ENCODE measurements around the gene WDR27. TPM values are rescaled to one million over a fixed set of nuclear protein-coding genes. Genes with fewer than 3 reads are reported as not detected.

WDR27 gene
- total and polyA plus RNA-seq, 10 of the 15 experiments (the other 5 are each of a cell fraction or from before 2014, with no cell fraction given): 1.9 to 33.2 (median 19.0) TPM

- TF ChIP-seq, protein P1, sequence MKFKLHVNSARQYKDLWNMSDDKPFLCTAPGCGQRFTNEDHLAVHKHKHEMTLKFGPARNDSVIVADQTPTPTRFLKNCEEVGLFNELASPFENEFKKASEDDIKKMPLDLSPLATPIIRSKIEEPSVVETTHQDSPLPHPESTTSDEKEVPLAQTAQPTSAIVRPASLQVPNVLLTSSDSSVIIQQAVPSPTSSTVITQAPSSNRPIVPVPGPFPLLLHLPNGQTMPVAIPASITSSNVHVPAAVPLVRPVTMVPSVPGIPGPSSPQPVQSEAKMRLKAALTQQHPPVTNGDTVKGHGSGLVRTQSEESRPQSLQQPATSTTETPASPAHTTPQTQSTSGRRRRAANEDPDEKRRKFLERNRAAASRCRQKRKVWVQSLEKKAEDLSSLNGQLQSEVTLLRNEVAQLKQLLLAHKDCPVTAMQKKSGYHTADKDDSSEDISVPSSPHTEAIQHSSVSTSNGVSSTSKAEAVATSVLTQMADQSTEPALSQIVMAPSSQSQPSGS (IDR thresholded peaks at IDR 0.05; ENCODE audit: low read length): no peak
- TF ChIP-seq, protein P2, sequence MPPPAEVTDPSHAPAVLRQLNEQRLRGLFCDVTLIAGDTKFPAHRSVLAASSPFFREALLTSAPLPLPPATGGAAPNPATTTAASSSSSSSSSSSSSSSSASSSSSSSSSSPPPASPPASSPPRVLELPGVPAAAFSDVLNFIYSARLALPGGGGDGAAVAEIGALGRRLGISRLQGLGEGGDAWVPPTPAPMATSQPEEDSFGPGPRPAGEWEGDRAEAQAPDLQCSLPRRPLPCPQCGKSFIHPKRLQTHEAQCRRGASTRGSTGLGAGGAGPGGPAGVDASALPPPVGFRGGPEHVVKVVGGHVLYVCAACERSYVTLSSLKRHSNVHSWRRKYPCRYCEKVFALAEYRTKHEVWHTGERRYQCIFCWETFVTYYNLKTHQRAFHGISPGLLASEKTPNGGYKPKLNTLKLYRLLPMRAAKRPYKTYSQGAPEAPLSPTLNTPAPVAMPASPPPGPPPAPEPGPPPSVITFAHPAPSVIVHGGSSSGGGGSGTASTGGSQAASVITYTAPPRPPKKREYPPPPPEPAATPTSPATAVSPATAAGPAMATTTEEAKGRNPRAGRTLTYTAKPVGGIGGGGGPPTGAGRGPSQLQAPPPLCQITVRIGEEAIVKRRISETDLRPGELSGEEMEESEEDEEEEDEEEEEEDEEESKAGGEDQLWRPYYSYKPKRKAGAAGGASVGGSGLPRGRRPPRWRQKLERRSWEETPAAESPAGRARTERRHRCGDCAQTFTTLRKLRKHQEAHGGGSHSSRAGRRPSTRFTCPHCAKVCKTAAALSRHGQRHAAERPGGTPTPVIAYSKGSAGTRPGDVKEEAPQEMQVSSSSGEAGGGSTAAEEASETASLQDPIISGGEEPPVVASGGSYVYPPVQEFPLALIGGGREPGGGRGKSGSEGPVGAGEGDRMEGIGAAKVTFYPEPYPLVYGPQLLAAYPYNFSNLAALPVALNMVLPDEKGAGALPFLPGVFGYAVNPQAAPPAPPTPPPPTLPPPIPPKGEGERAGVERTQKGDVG (CRISPR knock-in tag; IDR thresholded peaks at IDR 0.05): no peak
- TF ChIP-seq, protein P3, sequence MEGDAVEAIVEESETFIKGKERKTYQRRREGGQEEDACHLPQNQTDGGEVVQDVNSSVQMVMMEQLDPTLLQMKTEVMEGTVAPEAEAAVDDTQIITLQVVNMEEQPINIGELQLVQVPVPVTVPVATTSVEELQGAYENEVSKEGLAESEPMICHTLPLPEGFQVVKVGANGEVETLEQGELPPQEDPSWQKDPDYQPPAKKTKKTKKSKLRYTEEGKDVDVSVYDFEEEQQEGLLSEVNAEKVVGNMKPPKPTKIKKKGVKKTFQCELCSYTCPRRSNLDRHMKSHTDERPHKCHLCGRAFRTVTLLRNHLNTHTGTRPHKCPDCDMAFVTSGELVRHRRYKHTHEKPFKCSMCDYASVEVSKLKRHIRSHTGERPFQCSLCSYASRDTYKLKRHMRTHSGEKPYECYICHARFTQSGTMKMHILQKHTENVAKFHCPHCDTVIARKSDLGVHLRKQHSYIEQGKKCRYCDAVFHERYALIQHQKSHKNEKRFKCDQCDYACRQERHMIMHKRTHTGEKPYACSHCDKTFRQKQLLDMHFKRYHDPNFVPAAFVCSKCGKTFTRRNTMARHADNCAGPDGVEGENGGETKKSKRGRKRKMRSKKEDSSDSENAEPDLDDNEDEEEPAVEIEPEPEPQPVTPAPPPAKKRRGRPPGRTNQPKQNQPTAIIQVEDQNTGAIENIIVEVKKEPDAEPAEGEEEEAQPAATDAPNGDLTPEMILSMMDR (IDR thresholded peaks at IDR 0.05 in 2 of 3, conservative IDR thresholded peaks at IDR 0.05 in 1 of 3; ENCODE audit: control insufficient read depth in 2 of 3, extremely low read depth in 1 of 3, insufficient read depth in 1 of 3, low read depth in 3 of 3, low read length in 3 of 3): no peak
- TF ChIP-seq LARP7 (IDR thresholded peaks at IDR 0.05) (peak; percentile 53; the same call in 1 of the 2 replicates), BCL11A (IDR thresholded peaks at IDR 0.05; ENCODE audit: low read depth, low read length) (no peak), FOS (IDR thresholded peaks at IDR 0.05; ENCODE audit: borderline replicate concordance, extremely low read depth, insufficient read length) (no peak), SMAD1 (IDR thresholded peaks at IDR 0.05; ENCODE audit: low read depth, partially characterized antibody) (no peak), POLR2A (IDR thresholded peaks at IDR 0.05; ENCODE audit: low read depth, low read length) (no peak), E4F1 (IDR thresholded peaks at IDR 0.05; ENCODE audit: borderline replicate concordance, partially characterized antibody) (no peak), YY1 (IDR thresholded peaks at IDR 0.05; ENCODE audit: low read depth, low read length) (no peak), USF1 (IDR thresholded peaks at IDR 0.05; ENCODE audit: borderline replicate concordance, extremely low read length, insufficient read depth, low read depth, low read length) (no peak)
- TF ChIP-seq, protein P4, sequence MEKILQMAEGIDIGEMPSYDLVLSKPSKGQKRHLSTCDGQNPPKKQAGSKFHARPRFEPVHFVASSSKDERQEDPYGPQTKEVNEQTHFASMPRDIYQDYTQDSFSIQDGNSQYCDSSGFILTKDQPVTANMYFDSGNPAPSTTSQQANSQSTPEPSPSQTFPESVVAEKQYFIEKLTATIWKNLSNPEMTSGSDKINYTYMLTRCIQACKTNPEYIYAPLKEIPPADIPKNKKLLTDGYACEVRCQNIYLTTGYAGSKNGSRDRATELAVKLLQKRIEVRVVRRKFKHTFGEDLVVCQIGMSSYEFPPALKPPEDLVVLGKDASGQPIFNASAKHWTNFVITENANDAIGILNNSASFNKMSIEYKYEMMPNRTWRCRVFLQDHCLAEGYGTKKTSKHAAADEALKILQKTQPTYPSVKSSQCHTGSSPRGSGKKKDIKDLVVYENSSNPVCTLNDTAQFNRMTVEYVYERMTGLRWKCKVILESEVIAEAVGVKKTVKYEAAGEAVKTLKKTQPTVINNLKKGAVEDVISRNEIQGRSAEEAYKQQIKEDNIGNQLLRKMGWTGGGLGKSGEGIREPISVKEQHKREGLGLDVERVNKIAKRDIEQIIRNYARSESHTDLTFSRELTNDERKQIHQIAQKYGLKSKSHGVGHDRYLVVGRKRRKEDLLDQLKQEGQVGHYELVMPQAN (conservative IDR thresholded peaks at IDR 0.05): peak; percentile 81; the same call in 1 of the 2 replicates
Measured at GRCh38 chr6:169701311-169701953, 397 bp downstream of the WDR27 start (continued).
